Thoracic aorta (tissue), 2 donors: ENCODE results near the gene PEX11G. TPM values are rescaled to one million over a fixed set of nuclear protein-coding genes. Genes with fewer than 3 reads are reported as not detected.

ENCODE experiments used
- ATAC-seq: fragments of 150-250 bp; one replicate; pipeline ENCODE4 v1.8.0; 2017; ENCODE audit warnings: low read depth; ENCODE audit not compliant: insufficient number of reproducible peaks, low FRiP score
- DNase-seq: peaks from one replicate; pipeline ENCODE4 v3.0.0-alpha.2; 2020; ENCODE audit warnings: low spot score
- H3K27ac ChIP-seq, 2 donors: fragments of 200-600 bp; sonication (generic); 1 replicate in 1 of 2; 2 replicates in 1 of 2; pipeline ENCODE4 v1.5.1; 2016; ENCODE audit warnings: mild to moderate bottlenecking in 2 of 2, moderate library complexity in 2 of 2
- H3K27me3 ChIP-seq: fragments of 200-600 bp; sonication (generic); replicated peaks from 2 replicates; pipeline ENCODE4 v1.6.0; 2016; ENCODE audit warnings: mild to moderate bottlenecking; ENCODE audit not compliant: insufficient read depth
- H3K36me3 ChIP-seq: fragments of 200-600 bp; sonication (generic); one replicate; pipeline ENCODE4 v1.5.1; 2016
- H3K4me1 ChIP-seq, 2 donors: fragments of 200-600 bp; sonication (generic); 1 replicate in 1 of 2; 2 replicates in 1 of 2; pipeline versions ENCODE4 v1.5.1 to v1.6.0; 2016; ENCODE audit warnings: low read depth in 2 of 2, mild to moderate bottlenecking in 1 of 2; ENCODE audit not compliant: control insufficient read depth in 1 of 2
- H3K4me3 ChIP-seq: fragments of 200-600 bp; sonication (generic); 2 replicates; pipeline ENCODE4 v1.5.1; 2016; ENCODE audit warnings: mild to moderate bottlenecking
- H3K9me3 ChIP-seq: fragments of 200-600 bp; sonication (generic); 2 replicates; pipeline ENCODE4 v1.5.1; 2016
- CTCF ChIP-seq: fragments of 200-600 bp; sonication (generic); IDR thresholded peaks from one replicate; pipeline ENCODE4 v1.5.1; 2019; ENCODE audit warnings: antibody characterized with exemption
- total RNA-seq, 2 donors: library from RNA; depleted of rRNA; stranded (reverse); fragments of >200 nt; gene quantifications; one replicate each; pipeline versions ENCODE4 v1.1.0 to v1.2.3, GENCODE V29; 2016

Gene PEX11G
- total RNA-seq, 2 donors from 2014 or later: 0.63 TPM; not detected in 1

- Histone ChIP-seq H3K27ac (no peak overlapping the region), H3K4me3 (no peak overlapping the region), H3K36me3 (no peaks in the 10 kb centered on the region), H3K4me1 (peaks cover 5 to 7% of the 10 kb centered on the region in 2 donors), H3K9me3 (no peaks in the 10 kb centered on the region), H3K27me3 (no peaks in the 10 kb centered on the region)
- DNase-seq: no peak
- TF ChIP-seq CTCF: no peak
- no peak for ATAC-seq
These were observed 13.7 kb upstream of the PEX11G start for GRCh38 chr19:7502552-7502951.

GRCh38 chr19:7500811-7501450 is 12.1 kb upstream of the PEX11G start:
- H3K4me3 ChIP-seq: peak overlapping the region; percentile 67
- no peak overlapping the region for H3K27ac ChIP-seq
- no peak for DNase-seq
- peak; percentile 25 for TF ChIP-seq CTCF
- peaks cover 5 to 7% of the 10 kb centered on the region in 2 donors for H3K4me1 ChIP-seq
- no peak for ATAC-seq
- H3K9me3 ChIP-seq: no peaks in the 10 kb centered on the region
- no peaks in the 10 kb centered on the region for H3K27me3 ChIP-seq
- no peaks in the 10 kb centered on the region for H3K36me3 ChIP-seq

- Histone ChIP-seq H3K27me3 (no peaks in the 10 kb centered on the region), H3K9me3 (no peaks in the 10 kb centered on the region), H3K4me3 (no peak overlapping the region), H3K36me3 (no peaks in the 10 kb centered on the region), H3K27ac (no peak overlapping the region), H3K4me1 (peaks cover 7 to 18% of the 10 kb centered on the region in 2 donors)
- no peak for TF ChIP-seq CTCF
- DNase-seq: no peak
- no peak for ATAC-seq
These were observed 8.5 kb upstream of the PEX11G start for GRCh38 chr19:7497292-7497691.

GRCh38 chr19:7494416-7495098 is 5.7 kb upstream of the PEX11G start:
- H3K36me3 ChIP-seq: no peaks in the 10 kb centered on the region
- no peak overlapping the region for H3K4me3 ChIP-seq
- H3K4me1 ChIP-seq: peaks cover 0 to 14% of the 10 kb centered on the region in 2 donors
- DNase-seq (no peak), ATAC-seq (no peak)
- TF ChIP-seq CTCF: peak; percentile 31
- no peaks in the 10 kb centered on the region for H3K27me3 ChIP-seq
- H3K27ac ChIP-seq: peak overlapping the region; percentile 50 to 72
- no peaks in the 10 kb centered on the region for H3K9me3 ChIP-seq

GRCh38 chr19:7492558-7492957 is 3.7 kb upstream of the PEX11G start:
- no peak overlapping the region for H3K27ac ChIP-seq
- no peak for TF ChIP-seq CTCF
- H3K4me1 ChIP-seq: peaks cover 0 to 25% of the 10 kb centered on the region in 2 donors
- H3K36me3 ChIP-seq: no peaks in the 10 kb centered on the region
- DNase-seq: no peak
- no peaks in the 10 kb centered on the region for H3K27me3 ChIP-seq
- no peaks in the 10 kb centered on the region for H3K9me3 ChIP-seq
- H3K4me3 ChIP-seq: no peak overlapping the region
- ATAC-seq: no peak
